Amniotic stem cell (primary cell): ENCODE measurements around the gene BRS3.

Experiments used
- DNase-seq: peaks from one replicate; lab custom pipeline; 2025; lab: John Stamatoyannopoulos, UW

The BRS3 gene

DNA sequence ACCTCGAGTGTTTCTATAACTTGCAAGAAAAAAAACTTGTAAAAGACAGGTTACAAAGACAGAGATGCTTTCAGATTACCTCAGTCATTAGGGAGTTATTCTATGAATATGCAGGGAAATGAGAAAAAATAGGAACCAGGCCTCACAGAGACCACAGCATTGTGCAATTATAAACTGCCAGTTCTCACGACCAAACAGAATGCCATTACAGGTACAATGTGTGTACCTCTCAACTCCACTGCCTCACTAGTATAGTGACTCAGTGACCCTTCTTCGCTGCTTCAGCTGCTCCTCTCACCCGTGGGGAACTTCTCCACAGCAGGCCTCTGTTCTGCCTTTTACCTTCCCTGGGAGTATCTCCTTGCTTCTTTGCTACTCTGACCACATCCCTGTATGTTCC lies 7.3 kb downstream of the BRS3 start:
- DNase-seq: no peak

DNA sequence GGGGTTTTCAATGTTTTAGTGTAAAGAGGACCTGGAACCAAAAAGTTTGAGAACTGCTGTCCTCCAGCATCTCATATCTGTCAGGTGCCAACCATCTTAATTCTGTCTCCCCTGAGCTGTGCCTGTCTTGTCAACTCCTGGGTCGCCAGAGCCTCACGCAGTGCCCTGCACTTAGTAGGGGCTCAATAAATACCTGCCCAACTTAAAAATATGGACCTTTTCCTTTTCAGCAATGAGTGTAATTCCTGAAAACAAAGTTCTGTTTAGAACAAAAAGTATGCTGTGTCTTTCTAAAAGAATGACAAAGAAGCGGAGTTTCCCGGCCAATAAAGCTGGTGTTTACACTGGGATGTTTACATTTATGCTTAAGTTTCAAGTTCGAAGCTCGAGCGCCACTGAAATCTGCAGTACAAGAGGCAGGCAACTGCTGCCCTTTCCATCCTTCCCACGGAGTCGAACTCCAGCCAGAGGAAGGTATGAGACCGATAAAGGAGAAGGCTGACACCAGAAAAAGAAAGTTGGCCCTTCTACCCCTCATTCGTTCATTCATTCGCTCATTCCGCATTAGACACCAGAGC lies 8.5 kb downstream of the BRS3 start:
- DNase-seq: no peak

DNA sequence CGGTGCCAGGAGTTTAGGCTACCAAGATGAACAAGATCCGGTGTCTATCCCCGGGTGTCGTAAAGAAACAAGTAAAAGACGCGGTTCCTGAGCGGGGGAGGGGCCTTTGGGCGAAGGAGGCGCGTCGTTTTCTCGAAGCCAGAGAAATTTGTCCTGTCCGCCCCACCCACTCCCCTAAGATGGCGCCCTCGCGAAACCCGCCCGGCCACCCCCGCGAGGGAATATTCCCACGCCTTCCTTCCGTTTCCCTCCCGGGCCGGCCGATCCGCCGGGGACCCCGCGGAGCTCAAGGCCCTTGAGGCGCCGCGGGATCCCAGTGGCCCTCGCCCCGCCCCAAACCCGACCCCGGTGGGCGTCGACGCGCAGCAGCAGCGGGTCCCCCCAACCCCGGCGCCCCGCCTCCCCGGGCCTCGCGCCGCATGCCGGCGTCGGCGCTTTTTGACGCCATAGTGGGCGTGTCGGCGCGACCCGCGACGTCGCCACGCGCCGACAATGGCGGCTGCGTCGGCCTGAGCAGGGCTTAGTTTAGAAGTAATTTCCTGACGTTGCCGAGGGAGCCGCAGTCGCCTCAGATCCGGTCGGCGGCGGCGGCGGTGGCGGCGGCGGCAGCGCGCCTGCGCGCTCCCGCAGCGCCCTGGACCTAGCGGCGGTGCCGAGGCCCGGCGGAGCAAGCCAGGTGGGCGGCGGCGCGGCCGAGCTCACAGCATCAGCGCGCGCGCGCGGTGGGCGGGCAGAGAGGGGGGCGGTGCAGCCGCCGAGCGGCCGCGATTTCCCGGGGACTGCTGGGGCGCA lies 9.2 kb downstream of the BRS3 start:
- DNase-seq: peak; percentile 39

DNA sequence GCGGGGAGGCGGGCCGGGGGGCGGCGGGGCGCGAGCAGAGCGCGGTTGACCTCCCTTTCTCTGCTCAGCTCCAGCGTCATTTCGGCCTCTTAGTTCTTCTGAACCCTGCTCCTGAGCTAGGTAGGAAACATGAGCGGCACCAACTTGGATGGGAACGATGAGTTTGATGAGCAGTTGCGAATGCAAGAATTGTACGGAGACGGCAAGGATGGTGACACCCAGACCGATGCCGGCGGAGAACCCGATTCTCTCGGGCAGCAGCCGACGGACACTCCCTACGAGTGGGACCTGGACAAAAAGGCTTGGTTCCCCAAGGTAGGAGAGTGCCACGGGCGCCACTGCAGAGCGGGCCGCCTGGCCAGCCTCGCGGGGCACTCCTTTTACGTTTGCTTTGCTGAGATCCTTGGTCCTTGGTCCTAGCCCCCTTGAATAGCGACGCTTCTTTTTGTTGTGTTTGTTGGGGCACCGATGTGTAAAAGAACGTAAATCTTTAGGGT lies 9.9 kb downstream of the BRS3 start, which contains the start of gene HTATSF1:
Gene HTATSF1 (plus strand): TSS at position 37 of the 497 bp plus-strand sequence. CDS start 93 bp downstream, at position 130.
- DNase-seq: no peak

DNA sequence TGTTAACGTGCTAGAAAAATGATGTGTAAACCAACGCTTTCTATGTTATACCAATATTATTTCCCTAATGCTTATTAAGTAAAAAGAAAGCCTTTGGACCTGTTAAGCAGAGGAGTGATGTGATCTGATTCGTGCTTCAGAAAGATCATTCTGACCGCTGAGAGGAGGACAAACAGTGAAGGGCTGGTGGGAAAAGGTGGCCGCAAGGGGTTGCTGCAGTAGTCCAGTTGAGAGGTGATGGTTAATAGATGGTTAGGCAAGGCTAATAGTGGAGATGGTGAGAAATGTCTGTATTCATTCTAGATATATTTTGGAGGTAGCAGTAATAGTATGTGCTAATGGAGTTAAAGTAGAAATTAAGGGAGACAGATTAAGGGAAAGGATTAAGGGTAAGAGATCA lies 31.3 kb downstream of the BRS3 start:
- no peak for DNase-seq

DNA sequence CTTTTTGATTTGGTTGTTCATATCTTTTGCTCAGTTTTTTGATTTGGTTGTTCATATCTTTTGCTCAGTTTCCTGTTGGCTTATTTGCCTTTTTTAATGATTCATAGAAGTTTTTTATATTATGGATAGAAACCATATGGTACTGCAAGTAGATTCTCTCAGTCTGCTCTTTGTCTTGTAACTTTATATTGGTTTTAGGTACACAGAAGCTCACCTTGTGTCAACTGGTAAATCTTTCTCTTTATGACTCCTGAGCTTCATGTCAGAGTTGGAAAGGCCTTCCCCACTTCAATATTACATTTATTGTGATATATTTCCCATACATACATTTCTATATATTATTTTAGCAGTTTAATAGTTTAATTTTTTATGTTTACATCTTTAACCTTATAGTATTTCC lies 36.0 kb downstream of the BRS3 start:
- DNase-seq: no peak

DNA sequence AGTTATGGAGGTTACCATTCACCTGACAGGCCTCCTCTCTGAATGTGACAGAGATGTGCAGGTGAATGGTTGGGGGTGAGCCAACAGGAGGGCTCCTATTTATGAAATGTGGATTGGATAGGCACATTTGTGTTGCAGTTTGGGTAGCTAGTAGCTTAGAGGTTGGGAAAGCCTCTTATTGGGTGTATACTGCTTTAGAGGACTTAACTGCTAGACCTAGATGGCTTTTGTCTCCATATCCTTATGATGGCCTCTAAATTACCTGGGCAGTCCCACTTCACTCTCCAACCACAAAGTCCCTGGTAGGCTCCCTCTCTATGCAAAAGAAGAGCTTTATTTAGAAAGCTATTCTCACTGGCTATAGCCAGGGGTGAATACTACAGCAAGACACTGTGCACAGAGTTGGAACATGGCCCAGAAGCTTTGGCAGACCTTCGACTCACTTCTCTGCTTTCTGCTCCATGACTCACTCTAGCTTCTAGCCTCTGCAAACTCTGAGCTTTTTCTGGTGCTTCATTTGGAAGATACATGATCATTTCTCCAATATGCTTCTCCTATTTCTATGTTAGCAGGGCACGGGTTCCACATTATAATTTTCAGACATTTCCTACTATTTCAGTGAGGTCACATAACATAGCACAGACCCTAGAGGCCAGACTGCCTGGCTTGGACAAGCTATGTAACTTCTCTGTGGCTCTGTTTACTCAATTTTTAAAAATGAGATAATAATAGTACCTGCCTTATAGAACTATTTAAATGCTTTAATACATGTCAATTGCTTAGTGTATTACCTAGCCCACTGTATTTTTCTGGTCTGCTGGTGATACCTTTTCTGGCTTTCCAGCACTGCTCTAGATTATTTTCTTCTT lies 38.2 kb downstream of the BRS3 start:
- DNase-seq: peak; percentile 54

DNA sequence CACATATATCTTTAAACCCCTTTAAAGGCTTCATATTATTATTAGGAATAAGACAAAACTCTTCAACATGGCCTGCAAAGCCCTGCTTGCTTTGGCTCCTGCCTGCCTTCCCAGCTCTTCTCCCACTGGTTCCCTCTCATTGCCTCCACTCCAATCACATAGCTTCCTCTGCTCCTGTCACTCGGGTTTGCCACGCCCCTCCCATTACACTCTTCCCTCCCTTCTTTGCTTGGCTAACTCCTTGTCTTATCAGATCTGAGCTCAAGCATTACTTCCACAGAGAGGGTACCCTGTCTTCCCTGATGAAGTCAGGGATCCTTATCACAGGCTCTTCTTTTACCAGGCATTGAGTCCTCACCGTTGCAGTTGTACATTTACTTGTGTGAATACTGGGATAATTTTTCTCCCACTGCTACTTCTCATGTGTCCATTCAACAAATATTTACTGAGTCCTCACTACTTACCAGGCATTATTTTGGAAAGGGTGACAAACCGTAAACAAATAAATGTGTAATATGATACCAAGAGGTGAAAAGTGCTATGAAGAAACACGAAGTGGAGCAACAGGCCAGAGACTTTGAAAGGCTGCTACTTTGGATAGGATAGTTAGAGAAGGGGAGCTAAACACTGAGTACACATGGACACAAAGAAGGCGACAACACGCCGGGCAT lies 41.0 kb downstream of the BRS3 start:
- no peak for DNase-seq

DNA sequence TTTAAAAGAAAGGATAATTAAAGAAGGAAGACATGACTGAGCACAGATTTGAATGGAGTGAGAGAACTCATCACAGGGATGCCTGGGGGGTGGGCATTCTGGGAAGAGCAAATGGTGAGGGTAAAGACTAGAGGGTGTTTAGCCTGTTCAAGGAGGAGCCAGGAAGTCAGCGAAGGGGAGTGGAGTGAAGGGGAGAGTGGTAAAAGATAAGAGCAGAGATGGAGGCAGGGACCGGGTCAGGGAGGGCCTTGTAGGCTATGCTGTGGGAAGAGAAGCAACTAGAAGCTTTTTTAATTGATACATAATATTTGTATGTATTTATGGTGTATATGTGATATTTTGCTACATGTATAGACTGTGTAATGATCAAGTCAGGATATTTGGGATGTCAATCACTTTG lies 42.0 kb downstream of the BRS3 start:
- no peak for DNase-seq

DNA sequence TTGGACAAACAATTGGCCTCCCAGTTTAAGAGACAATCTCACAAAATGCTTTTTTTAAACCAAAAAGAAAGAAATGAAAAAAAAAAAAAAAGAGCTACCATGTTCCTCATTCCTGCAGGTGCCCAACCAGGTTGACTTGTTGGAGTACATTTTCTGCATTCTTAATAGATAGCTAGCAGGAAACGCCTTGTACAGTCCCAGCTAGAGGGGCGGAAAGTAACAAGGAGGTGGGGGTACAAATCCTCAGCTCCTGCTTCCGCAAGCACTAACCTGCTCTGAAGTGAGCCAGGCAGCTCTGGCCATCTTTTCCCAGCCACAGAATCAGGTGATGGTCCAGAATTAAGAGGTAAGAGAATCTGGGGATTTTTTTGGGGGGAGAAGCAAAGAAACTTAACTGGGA lies 44.2 kb downstream of the BRS3 start, which contains the start of gene VGLL1:
Gene VGLL1 (plus strand): TSS at position 265 of the 400 bp plus-strand sequence. CDS start 3,806 bp downstream, outside the sequence.
- no peak for DNase-seq

DNA sequence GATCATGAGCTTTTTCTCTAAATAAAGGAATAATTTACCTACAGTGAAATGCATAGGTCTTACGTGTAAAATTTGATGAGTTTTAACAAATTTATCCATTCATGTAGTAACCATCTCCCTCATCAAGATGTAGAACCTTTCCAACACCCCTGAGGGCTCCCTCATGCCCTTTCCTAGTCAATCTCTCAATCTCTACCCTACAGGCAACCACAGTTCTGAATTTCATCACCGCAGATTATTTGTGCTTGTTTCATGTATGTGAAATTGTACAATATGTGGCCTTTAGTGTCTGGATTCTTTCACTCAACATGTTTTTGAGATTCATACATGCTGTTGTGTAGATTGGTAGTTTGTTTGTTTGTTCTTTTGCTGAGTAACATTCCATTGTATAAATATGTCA lies 46.4 kb downstream of the BRS3 start:
- no peak for DNase-seq

DNA sequence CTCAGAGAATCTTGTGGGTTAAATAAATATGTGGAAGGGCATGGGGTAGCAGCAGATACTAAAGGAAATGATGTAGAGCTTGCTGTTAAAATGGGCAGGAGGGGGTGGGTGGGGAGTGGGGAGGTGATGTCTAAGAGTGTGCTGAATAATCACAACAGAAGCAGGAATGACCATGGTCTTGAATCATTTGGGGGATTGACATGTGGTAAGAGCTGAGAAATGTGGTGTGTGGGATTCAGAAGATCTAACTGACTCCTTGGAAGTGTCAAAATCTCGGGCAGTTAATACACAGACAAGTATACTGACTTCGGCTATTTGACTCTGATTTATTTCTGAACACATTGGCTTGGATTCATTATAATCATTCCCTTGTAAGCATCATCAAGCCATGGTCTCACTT lies 51.1 kb downstream of the BRS3 start:
- no peak for DNase-seq

DNA sequence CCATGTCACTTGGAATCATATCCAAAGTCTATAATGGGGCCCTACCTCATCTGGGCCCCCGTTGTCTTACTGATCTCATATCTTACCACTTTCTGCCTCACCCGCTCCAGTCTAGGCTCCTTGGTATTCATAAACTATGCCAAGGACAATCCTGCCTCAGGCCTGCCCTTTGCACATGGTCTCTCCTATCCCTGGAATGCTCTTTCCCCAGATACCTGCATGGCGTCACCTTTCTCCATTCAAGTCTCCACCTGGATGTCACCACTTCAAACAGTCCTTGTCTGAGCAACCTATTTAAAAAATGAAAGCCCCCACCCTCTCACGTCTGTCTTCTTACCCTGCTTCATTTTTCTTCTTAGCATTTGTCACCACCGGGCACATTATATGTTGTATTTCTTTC lies 52.5 kb downstream of the BRS3 start:
- DNase-seq: no peak

DNA sequence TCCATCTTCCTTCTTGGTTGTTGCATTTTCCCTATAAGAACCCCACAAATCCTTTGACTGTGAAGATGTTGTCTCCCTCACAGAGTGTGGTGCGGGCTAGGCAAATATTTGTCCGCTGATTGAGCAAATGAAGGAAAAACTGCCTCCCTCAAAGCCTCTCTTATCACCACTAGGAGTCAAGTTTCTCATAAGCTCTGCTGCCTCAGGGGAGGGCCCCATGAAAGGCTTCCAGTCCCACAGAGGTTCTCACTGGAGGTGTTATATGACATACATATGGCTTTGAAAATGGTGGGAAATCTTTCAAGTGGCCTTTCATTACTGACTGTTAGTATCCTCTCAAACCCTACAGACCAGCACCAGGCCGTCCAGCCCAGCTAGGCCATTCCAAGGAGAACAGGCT lies 53.5 kb downstream of the BRS3 start:
- DNase-seq: no peak

DNA sequence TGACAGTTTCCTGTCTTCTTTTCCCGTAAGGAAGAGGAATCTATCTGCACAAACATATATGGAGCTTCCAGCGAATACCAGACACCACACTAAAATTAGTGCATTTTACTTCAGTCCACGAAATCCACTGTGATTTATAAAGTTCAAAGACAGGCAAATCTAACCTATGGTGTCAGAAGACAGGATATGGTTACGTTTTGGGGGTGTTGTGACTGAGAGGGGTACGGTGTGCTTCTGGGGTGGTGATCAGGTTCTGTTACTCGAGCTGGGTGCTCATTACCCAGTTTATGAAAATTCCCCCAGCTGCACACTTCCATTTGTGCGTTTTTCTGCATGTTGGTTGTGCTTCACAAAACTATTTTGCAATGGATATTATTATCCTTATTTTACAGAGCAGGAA lies 54.5 kb downstream of the BRS3 start:
- DNase-seq: no peak
